22Rv1 (cell line): ENCODE data around the gene FAM177B.

Experiments used
- H3K27ac ChIP-seq: fragments of 450-650 bp; 2 replicates; pipeline ENCODE4 v1.5.1; 2017
- ZFX ChIP-seq: fragments of 450-650 bp; IDR thresholded peaks from 2 replicates; pipeline ENCODE4 v1.6.1; 2017; ENCODE audit warnings: antibody characterized with exemption, borderline replicate concordance
- TF ChIP-seq, protein P1 (sequence below): fragments of 450-650 bp; IDR thresholded peaks from 2 replicates; pipeline ENCODE4 v1.5.1; 2017; ENCODE audit warnings: mild to moderate bottlenecking

FAM177B gene

DNA sequence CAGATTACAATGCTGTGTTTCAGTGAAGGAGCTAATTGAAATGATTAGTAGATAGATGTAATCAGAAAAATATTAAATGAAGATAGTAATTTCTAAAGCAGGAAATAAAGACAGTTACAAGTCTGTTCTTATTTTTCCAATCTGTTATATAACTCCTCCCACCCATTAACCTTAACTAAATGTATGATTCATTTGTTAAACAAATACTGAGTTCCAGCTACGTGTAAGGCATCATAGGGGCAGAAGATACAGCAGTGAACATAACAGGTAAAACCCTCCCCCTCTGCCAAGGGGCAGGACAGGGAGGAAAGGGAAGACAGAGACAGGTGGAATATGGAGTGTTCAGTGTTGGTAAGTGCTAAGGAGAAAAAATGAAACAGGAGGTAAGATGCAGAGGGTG, at the start of gene FAM177B:
FAM177B (plus strand) TSS at position 231 of the 400 bp plus-strand sequence. CDS start 9,344 bp downstream, outside the sequence.
- H3K27ac ChIP-seq, result peak within 1 kb of the TSS; percentile 71
- TF ChIP-seq, protein P1, sequence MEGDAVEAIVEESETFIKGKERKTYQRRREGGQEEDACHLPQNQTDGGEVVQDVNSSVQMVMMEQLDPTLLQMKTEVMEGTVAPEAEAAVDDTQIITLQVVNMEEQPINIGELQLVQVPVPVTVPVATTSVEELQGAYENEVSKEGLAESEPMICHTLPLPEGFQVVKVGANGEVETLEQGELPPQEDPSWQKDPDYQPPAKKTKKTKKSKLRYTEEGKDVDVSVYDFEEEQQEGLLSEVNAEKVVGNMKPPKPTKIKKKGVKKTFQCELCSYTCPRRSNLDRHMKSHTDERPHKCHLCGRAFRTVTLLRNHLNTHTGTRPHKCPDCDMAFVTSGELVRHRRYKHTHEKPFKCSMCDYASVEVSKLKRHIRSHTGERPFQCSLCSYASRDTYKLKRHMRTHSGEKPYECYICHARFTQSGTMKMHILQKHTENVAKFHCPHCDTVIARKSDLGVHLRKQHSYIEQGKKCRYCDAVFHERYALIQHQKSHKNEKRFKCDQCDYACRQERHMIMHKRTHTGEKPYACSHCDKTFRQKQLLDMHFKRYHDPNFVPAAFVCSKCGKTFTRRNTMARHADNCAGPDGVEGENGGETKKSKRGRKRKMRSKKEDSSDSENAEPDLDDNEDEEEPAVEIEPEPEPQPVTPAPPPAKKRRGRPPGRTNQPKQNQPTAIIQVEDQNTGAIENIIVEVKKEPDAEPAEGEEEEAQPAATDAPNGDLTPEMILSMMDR, result no peak
- TF ChIP-seq ZFX, result no peak

DNA sequence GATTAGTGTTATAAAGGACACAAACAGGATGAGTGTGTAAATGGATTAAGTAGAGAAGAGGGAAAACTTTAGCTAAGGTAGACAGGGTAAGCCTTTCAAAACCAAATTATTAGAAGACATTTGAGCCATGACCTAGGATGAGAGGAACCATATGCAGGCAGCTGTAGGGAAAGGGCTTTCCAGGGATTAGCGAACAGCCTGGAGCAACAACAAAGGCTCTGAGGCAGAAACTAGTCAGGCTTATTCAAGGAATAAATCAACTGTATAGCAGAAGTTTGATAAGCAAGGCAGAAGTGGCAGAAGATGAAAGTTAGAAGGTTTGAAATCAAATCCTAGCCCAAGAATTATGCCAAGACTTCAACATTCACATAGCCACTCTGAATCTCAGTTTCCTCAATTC, 46.0 kb upstream of the FAM177B start:
- TF ChIP-seq, protein P1, result no peak
- TF ChIP-seq ZFX, result no peak
- H3K27ac ChIP-seq, result no peak overlapping the region

DNA sequence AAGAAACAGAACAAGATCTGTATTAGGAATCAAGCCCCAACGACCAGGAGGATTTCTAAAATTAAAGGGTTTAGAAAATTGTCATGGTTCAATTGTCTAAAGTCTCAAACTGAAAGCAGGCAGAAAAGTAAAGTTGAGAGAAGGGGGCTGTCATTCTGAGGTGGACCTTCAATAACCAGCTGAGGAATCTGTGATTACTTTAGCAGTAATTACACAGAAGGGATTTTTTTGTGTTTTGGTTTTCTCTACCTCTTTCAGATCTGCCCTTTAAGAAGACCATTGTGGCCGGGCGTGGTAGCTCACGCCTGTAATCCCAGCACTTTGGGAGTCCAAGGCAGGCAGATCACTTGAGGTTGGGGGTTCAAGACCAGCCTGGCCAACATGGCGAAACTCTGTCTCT, 42.1 kb upstream of the FAM177B start:
- TF ChIP-seq, protein P1, result no peak
- TF ChIP-seq ZFX, result no peak
- H3K27ac ChIP-seq, result no peak overlapping the region

DNA sequence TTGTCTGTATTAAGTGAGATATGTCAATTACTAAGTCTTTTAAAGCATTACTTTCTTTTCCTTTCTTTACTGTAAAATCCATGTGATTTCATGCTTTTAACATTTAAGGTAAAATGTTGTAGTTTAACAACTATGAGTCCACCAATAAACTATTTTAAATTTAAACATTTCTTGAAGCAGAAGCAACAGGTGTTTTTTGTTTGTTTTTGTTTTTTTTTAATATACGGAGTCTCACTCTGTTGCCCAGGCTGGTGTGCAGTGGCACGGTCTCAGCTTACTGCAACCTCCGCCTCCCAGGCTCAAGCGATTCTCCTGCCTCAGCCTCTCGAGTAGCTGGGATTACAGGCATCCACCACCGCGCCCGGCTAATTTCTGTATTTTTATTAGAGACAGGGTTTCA, 40.3 kb upstream of the FAM177B start:
- no peak for TF ChIP-seq ZFX
- TF ChIP-seq, protein P1, result no peak

DNA sequence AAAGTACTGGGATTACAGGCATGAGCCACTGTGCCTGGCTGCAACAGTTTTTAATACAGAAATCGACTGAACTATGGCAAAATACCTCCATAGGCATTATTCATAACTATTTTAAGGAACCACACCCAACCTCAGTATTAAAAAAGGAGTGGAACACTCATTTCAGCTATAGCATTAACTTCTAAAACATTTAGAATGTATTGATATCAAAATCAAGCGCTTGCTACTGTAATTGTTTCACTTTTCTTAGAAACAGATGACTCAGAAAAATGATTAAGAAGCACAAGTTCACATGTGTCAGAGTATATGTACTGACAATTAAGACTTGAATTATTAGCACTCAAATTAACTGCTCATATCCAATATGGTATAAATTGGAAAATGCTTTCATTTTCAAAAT, 39.8 kb upstream of the FAM177B start:
- no peak for TF ChIP-seq ZFX
- TF ChIP-seq, protein P1, result no peak

More for the DNA sequence above, 40.3 kb upstream of the FAM177B start:
- no peak overlapping the region for H3K27ac ChIP-seq

DNA sequence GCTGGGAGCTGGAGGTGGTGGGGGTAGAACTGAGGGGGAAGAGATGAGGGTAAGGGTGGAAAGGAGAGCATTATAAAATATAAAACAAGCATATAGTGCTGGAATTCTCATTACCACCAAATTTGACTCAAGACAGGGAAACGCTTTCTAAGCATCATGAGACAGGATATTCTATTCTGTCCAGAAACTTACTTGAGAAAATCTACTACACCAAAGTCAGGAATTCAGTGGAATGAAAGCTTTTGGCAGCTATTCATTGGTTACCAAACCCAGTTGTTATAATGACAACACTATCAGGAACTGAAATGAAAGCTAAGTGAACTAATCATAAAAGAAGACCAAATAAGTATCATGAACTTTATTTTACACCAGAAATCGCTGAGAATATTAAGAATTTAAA, 39.2 kb upstream of the FAM177B start:
- no peak overlapping the region for H3K27ac ChIP-seq
- TF ChIP-seq ZFX, result no peak
- TF ChIP-seq, protein P1, result no peak

More for the DNA sequence above, 39.8 kb upstream of the FAM177B start:
- no peak overlapping the region for H3K27ac ChIP-seq

DNA sequence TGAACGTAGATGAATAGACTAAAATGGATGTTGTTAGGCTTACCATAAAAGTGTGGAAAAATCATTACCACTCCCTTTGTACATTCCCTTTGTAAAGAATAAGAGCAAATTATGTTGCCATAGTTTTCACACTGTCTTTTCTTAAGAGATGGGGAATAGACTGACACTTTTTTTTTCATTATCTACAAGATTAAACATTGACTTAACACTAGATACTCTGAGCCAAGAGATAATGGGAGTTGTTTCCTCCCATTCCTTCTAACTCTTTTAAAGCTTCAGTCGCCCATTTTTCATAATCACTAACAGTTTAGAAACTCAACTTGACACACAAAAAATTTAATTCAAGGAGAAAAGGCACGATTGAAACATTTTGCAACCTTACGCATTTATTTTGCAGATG, 34.8 kb upstream of the FAM177B start:
- no peak overlapping the region for H3K27ac ChIP-seq
- TF ChIP-seq, protein P1, result no peak
- TF ChIP-seq ZFX, result no peak
